HG03565 (cell line): ENCODE measurements around the gene PRKCD.
"Not testable (repeated sequence)": the region's sequence is repeated elsewhere in the genome, so short reads cannot be mapped to it uniquely, and the experiment has no call there.

Experiments
- ATAC-seq: cut with Tn5 transposase; IDR thresholded peaks from one replicate; pipeline ENCODE4 v1.9.1; 2021; ENCODE audit warnings: mild to moderate bottlenecking, moderate library complexity; ENCODE audit not compliant: unreplicated experiment

The PRKCD gene

GRCh38 chr3:53139906-53140846 lies 20.8 kb upstream of the PRKCD start:
- ATAC-seq: no peak

DNA sequence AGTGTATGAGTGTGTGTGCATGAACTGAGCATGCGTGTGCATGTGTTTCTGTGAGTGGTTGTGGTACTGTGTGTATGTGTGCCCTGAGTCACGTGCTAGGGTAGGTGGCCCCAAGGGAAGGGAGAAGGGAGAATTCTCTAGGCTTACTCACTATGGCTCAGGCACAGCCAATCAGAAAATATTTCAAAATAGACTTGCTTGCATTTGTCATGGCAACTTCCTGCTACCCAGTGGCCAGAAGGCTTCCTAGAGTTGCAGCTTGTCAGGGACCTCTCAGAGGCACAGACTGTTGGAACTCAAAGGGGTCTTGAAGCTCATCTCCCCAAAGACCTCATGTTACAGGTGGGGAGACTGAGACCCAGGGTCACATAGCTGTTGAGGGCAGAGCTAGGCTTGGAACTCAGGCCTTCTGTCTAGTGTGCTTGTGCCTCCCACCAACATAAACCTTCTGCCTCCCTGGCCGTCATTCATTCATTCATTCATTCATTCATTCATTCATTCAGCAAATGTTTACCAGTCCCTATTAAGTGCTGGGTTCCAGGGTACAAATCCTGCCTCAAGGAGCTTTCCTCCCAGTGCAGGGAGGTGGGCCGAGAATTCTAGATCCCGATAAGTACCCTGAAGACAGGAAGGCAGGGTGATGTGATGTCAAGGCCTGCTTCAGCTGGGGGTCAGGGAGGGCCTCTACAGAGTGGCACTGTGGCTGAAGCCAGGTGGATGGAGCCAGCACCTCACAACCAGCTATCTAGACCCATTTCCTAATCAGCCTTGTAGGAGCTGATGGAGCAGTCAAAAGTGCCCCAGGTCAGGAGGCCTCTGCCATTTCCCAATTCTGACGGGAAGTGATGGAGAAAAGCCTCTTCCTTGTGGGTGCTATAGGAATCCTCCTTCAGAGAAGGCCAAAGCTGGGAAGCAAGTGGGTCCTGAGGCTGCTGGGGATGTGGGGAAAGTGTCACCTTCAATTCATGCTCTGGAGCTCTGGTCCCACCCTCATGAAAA lies 19.9 kb upstream of the PRKCD start:
- no peak for ATAC-seq

GRCh38 chr3:53142986-53143385 lies 18.0 kb upstream of the PRKCD start:
- no peak for ATAC-seq

DNA sequence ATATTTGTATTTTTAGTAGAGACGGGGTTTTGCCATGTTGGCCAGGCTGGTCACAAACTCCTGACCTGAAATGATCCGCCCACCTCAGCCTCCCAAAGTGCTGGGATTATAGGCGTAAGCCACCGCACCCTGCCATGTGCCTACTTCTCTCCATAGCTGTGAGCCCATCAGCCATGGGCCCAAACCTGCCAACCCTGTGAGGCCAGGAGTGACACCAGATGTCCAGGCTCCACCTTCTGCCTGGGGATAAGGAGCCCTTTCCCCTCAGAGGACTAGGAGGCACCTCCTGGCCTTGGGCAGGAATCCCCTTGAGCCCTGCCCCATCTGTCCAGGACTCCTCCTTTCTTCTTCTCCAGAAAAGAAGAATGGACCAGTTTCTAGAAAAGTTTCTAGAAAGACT lies 16.6 kb upstream of the PRKCD start:
- ATAC-seq: no peak

DNA sequence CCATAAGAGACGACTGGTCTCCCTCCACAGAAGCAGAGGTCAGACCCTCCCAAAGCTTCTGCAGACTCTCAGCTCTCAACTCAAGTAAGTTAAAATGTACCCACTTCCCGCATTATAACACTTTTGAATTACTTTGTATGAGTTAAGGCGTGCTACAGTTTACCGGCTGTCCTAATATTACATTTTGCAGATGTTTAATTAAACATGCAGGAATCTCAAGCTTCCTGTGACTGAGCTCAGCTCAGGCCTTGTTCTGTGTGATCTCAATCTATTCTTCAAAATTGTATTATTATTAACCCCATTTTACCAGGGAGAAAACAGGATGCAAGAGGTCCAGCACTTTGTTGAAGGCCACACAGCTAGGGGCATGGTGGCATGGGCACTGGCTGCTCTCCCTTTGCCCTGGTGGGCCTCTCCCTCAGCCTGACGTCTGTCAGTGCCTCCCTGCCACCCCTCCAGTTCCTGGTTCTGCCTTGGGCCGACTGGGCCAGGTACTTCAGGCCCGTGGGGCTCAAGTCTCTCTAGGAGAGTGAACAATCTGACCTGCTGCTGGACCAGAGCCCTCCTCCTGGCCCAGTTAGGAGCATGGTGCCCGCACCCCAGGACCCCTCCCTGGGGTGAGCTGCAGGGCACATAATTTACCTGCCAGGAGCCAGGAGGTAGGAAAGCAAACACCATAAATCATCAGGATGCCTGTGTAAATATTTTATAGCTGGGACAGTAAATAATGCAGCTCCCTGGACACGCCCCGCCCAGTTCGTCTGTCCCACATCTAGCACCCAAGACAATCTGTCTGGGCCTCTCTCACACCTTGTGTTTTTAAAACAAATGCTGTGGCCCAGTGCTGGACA lies 15.9 kb upstream of the PRKCD start:
- no peak for ATAC-seq

DNA sequence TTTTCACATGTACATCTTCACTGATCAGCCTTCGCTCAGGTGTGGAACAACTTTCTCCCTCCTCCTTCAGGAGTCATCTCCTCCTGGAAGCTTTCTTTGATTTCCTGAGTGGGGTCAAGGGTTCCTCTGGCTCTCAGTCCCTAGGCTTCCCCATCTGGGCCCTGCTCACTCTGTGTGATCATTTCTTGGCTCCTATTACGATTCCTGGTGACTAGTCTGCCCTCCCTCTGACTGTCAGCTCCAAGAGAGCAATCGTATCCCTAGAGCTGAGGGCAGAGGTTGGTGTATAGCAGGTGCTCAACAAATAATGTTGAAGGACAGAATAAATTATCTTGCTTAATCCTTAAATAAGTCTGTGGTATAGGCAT lies 15.3 kb upstream of the PRKCD start:
- ATAC-seq: no peak

GRCh38 chr3:53146319-53146891 lies 14.6 kb upstream of the PRKCD start:
- no peak for ATAC-seq

DNA sequence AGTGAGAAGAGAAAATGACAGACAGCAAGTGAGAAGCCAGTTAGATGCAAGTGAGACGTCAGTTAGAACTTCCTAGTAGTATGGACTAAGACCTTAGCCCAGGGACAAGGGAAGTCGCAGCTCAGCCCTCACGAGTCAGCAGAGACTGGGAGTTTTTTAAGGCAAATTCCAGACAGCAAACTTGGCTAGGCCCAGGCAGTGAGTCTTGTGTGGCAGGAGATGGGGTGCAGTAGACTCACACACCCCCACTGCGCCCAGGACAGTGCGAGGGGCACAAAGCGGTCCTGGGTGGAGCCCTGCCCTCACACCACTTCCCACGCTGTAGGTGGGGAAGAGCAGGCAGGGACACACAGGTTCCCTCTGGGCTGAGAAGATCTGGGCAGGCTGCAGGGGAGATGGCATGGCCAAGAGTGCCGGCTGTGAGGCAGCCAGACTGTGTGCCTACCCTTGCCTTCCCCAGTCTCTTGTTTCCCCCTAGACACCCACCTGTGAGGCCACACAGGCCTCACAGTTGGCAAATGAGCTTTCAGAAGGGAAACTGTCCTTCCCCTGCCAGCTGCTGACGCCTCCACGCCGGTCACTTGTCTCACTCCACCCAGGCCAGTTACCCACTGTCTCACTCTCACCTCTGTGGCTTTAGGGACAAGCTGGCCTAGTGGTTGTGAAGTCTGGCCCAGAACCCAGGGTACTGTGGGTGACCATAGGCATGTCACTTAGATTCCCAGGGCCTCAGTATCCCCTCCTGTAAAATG lies 13.7 kb upstream of the PRKCD start:
- ATAC-seq: no peak

GRCh38 chr3:53147903-53148400 lies 13.1 kb upstream of the PRKCD start:
- ATAC-seq: no peak

- ATAC-seq: no peak
Observed at GRCh38 chr3:53149006-53149690, 11.9 kb upstream of the PRKCD start.

GRCh38 chr3:53149699-53150098 lies 11.3 kb upstream of the PRKCD start:
- no peak for ATAC-seq

GRCh38 chr3:53150247-53151085 lies 10.5 kb upstream of the PRKCD start:
- ATAC-seq: no peak

GRCh38 chr3:53151086-53151438 lies 9.9 kb upstream of the PRKCD start:
- not testable (repeated sequence) for ATAC-seq

- no peak for ATAC-seq
Observed at GRCh38 chr3:53151465-53151864, 9.5 kb upstream of the PRKCD start.

DNA sequence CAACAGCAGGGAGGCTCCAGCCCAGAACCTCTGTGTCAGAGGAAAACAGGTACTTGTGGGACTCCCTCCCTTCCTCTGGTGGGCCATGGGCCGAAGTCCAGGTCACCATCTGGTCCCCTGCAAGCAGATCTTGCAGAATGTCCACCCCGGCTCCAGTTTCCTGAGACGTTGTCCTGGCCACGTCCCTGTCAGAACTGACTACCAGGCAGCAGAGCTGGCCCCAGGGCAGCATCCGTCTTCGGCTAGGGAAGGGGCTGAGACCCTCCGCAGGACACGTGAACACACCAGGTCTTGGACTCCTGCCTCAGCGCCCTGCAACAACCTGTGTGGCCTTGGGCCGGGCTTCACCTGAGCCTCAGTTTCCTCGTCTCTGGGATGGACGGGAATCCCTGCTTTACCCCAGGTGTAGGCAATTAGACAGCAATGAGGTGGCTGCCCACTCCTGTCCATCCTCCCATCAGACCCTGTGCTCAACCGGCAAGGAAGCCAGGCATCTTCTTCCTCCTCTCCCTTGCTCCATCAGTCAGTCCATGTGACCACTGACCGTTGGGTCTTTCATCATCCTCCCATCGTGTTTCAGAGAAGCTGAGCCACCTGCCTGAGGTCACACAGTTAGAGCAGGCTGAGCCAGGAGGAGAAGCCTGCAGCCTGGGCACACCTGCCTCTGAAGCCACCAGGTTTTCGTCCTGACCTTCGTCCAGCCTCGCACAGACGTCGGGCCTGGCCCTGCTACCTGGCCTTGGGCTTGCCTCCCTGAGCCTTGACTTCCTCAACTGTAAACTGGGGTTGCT lies 8.9 kb upstream of the PRKCD start:
- no peak for ATAC-seq

GRCh38 chr3:53153264-53153823 lies 7.7 kb upstream of the PRKCD start:
- ATAC-seq: no peak

DNA sequence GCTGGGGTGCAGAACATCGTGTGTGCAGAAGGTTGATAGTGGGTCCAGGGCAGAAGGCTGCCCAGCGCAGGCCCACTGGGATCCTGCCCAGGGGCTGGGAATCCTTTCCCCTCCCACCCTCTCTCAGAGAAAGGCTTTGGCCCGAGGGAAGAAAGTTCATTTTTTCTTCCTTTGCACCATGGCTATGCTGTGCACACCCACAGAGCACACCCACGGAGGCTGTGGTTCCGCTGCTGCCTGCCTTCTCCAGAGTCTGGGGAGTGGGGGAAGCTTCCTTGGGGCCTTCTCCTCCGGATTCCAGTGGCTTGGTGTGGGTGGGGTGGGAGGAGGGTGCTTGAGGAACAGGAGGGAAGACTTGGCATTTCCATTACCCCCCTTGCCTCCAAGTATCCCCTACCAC lies 7.0 kb upstream of the PRKCD start:
- ATAC-seq: no peak
